HG03175 (cell line): ENCODE measurements around the gene TUBB1.
A peak's percentile ranks its signal among the peaks of the same experiment; 100 is the strongest.
"Not testable (repeated sequence)": the region's sequence is repeated elsewhere in the genome, so short reads cannot be mapped to it uniquely, and the experiment has no call there.

ENCODE experiments used
- ATAC-seq: cut with Tn5 transposase; IDR thresholded peaks from one replicate; pipeline ENCODE4 v1.9.1; 2021; ENCODE audit warnings: mild to moderate bottlenecking, moderate library complexity; ENCODE audit not compliant: unreplicated experiment

The TUBB1 gene

GRCh38 chr20:59040667-59041066, 21.4 kb downstream of the TUBB1 start:
- ATAC-seq = no peak

GRCh38 chr20:59041487-59041886, 22.3 kb downstream of the TUBB1 start:
- ATAC-seq = not testable (repeated sequence)

DNA sequence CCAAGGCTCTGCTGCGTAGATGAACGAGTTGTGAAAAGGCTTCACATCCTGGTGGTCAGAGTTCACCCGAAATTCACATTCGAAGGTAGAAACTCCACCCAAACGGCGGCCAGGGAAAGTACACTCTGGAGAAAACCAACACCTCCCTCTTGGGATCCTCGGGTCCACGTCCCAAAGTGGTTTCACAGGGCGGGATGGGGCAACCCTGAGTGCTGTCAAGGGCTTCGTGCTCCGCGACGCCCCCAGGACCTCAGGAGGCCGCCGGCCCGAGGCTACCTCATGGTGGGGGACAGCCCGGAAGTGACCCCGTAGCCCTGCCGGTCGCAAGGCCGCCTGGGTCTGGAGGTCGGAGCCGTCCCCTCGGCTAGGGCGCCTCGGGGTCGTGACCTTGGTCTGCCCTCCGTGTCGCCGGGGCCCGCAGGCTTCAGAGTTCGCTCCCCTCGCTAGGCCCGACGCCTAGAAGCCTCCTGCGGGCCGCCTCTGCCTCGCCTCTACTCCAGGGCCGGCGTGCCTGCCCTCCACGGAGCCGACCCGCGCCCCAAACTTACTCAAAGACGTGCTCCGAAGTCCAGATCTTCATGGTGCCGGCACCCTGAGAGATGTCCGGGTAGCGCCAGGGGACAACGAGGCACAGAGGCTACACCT, 23.0 kb downstream of the TUBB1 start, which contains the start of gene PRELID3B:
Gene PRELID3B, minus strand, starts transcription at position 636 of the 645 bp plus-strand sequence. Its CDS starts 56 bp downstream, at position 580.
- peak; percentile 40 for ATAC-seq

- ATAC-seq = peak; percentile 93
Measured at GRCh38 chr20:59042796-59043631, 23.8 kb downstream of the TUBB1 start.

GRCh38 chr20:59043698-59044097, 24.5 kb downstream of the TUBB1 start:
- ATAC-seq = no peak

GRCh38 chr20:59044295-59044694, 25.1 kb downstream of the TUBB1 start:
- ATAC-seq = no peak

GRCh38 chr20:59044796-59045195, 25.6 kb downstream of the TUBB1 start:
- ATAC-seq = no peak

DNA sequence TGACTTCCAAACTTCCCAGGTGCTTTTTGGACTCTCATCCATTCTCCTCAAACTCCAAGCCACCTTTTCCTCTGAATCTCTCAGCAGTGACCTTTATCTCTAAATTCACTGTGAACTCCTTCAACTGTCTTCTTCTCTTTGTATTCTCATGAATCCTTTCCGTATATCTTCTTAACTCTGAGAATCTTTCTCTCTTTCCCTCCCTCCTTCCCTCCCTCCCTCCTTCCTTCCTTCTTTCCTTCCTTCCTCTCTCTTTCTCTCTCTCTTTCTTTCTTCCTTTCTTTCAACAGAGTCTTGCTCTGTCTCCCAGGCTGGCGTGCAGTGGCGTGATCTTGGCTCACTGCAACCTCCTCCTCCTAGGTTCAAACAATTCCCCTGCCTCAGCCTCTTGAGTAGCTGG, 27.6 kb downstream of the TUBB1 start:
- ATAC-seq = no peak

GRCh38 chr20:59047938-59048680, 28.9 kb downstream of the TUBB1 start:
- ATAC-seq = no peak

- no peak for ATAC-seq
Measured at GRCh38 chr20:59048681-59049030, 29.4 kb downstream of the TUBB1 start.

- ATAC-seq = no peak
Measured at GRCh38 chr20:59050437-59050836, 31.2 kb downstream of the TUBB1 start.

DNA sequence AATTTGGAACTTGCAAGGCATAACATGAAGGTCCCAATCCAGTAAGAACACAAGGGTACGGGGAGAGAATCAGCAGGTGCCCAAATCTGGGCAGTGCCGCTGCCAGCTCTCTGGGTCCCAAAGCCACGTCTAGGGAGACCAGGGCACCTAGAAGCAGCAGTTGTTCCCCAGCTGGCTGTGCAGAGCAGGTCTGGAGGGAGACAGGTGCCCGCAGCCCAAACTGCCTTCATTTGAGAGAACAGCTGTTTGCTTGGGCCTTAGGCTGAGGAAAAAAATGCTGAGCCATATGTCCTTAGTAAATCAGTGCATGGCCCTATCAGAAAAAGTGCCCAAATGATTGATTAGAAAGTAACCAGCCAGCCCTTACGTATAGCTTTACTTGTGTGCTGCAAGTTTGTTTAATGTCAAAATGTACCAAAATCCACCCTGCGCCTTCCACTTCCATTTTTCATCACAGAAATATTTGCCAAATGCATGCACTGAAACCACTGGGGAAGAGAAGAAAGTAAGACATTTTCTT, 32.5 kb downstream of the TUBB1 start:
- no peak for ATAC-seq

- ATAC-seq = no peak
Measured at GRCh38 chr20:59055302-59055701, 36.1 kb downstream of the TUBB1 start.

DNA sequence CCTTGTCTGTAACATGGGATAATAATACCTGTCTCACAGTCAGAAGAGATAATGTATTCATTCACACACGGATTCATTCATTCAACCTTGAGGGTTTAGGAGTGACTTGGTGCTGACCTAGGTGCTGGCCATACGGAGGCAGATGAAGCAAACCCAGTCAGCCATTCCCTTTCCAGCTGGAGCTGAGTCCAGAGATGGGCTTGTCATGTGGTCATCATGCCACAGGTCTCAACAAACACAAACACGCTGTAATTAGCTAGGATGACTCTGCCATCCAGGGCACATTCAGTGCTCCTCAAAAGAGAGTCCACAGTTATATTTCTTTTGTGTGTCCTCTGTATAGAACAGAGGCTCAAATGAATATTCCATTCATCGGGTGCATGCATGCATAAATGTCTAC, 42.9 kb downstream of the TUBB1 start:
- ATAC-seq = no peak

DNA sequence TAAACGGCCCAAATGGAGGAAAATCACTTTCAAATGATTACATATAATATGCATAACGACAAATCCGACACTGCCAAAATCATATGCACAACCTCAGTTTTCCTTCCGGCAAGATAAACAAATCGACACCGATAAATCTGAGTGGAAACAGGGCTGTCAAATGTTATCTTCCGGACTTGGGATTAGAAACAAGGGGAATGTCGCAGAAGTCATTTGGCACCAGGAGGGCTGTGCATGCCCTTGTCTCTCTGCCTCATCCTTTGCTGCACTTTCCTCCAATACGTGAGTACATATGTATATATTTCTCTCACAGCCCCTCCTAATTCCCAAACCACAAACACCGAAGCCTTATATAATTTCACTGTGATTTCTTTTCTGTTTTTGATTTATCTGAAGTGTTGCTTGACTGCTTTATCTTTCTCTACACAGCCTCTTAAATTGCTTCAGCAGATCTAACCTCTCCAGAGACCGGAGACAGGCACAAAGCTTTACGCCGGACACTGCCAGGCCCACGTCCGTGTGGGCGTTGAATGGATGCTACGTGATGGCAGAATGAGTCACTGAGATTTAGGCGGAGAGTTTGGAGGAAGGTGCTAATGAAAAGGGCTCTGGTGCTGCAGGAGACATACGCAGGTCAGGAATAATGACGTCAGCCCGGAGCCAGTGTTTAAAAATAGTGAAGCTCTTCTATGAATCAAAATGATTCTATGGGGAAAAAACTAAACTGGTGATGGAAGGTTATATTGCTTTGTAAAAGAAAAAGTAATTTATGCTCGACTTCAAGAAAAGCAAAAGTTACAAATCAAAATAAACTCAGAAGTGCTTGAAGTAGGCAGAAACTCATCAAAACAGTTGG, 44.4 kb downstream of the TUBB1 start:
- ATAC-seq = no peak

DNA sequence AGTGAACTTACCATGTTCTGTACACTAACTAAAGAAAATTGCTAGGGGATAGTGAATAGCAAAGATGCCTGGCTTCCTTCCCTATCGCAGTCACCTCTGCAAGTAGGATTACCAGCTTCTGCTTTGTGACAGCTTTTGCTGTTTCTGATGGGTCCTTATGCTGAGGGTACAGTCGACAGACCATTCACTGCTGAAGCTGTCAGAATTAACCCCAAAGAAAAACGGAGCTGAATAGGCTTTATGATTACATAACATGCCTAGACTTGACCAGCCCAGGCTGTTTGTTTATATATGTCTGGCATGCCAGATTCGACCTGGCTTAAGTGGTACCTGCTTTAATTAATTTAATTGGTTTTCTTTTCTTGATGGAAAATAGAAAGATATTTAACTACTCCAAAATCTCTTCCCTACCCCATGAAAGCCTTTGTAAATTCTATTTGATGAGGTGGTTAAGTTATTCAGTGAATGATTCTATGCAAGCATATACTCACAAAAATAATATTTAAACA, 45.0 kb downstream of the TUBB1 start:
- no peak for ATAC-seq

DNA sequence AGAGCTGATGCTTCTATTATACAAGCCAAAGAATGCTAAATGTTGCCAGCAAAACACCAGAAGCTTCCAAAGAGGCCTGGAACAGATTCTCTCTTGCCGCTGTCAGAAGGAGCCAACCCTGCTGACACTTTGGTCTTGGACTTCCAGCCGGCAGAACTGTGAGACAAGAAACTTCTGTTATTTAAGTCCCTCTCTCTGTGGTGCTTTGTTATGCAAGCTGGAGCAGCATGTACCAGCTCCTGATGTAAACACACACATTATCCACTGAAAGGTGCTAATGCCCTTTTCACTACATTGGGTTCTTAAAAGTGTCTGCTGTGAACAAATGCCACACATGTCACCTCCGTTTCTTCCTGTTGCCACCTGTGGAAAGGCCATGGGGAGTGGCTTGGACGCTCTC, 49.3 kb downstream of the TUBB1 start:
- no peak for ATAC-seq

- no peak for ATAC-seq
Measured at GRCh38 chr20:59069026-59069425, 49.8 kb downstream of the TUBB1 start.

GRCh38 chr20:59071216-59071615, 52.0 kb downstream of the TUBB1 start:
- ATAC-seq = no peak

DNA sequence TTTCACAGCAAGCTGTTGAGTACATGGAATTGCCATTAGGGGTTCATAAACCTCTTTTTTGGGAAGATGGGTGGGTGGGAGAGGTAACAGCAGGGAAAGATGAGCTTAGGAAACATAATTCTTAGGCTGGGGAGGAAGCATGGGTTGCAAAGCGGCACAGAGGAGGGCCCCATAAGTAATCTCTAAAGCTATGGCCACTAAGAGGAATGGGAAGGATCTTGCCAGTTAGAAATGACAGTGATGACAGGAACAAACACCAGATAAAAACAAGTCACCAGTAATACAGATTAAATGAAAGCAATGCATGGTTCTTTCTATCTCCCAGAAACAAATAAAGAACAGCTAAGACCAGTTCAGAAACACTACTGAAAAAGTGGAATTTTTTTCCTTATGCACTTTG, 54.4 kb downstream of the TUBB1 start:
- no peak for ATAC-seq
